Activated CD8-positive, alpha-beta memory T cell treated with anti-CD3 and anti-CD28 coated beads for 24 hours (primary cell): ENCODE results near the gene GALNTL6.
"Not testable (repeated sequence)": the region's sequence is repeated elsewhere in the genome, so short reads cannot be mapped to it uniquely, and the experiment has no call there.

Source experiments
- DNase-seq: peaks from one replicate; pipeline ENCODE4 v3.0.0-alpha.2; 2020

Gene GALNTL6

GRCh38 chr4:172412851-172413580, 599.8 kb downstream of the GALNTL6 start:
- no peak for DNase-seq

GRCh38 chr4:172428979-172429378, 615.8 kb downstream of the GALNTL6 start:
- DNase-seq = not testable (repeated sequence)

DNA sequence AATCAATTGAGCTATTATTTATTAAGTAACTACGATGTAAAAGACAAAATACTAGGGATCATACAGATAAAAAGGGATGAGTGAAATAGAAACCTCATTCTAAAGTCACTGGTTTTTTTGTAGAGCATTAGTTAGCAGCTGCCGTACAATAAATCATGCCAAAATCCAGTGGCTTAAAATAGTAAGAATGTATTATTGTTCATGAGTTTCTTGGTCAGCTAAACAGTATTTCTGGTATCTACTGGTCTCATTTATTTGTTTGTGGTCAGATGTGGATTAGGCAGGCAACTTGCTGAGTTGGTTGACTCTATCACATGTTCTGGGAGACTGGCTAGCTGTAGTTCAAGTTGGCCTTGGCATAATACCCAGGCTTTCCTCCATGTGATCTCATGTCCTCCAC, 667.3 kb downstream of the GALNTL6 start:
- no peak for DNase-seq

DNA sequence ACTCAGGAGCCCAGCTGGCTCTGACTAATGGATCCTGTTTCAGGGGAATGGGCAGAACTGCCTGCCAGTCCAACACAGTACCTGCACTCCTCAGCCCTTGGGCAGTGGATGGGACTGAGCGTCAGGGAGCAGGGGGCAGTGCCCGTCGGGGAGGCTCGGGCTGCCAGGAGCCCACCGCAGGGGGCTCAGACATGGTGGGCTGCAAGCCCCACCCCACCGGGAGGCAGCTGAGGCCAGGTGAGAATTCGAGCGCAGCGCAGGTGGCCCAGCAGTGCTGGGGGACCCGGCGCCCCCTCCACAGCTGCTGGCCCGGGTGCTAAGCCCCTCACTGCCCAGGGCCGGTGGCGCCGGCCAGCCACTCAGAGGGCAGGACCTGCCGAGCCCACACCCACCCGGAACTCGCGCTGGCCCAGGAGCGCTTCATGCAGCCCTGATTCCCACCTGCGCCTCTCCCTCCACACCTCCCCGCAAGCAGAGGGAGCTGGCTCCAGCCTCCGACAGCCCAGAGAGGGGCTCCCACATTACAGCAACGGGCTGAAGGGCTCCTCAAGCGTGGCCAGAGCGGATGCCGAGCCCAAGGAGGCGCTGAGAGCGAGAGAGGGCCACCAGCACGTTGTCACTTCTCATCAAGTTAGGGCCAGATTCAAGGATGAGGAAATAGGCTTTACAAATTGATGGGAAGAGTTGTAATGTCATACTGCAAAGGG, 668.8 kb downstream of the GALNTL6 start:
- DNase-seq = no peak

DNA sequence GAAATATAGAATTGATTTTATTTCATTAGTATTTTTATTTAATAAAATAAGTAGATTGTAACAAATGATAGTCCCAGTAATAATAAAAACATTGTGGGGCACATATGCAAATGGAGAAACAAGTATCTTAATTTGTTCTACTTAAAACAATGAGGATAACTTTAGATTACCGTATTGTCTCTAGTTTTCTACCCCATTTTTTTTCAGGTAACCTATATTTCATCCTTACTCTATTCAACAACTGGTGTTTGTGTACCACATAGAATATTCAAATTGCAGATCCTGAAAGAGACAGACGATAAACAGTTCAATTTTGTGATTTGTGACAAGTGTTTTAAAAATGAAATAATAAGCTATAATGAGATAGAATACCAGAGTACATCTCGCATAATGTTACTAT, 671.8 kb downstream of the GALNTL6 start:
- DNase-seq = no peak

DNA sequence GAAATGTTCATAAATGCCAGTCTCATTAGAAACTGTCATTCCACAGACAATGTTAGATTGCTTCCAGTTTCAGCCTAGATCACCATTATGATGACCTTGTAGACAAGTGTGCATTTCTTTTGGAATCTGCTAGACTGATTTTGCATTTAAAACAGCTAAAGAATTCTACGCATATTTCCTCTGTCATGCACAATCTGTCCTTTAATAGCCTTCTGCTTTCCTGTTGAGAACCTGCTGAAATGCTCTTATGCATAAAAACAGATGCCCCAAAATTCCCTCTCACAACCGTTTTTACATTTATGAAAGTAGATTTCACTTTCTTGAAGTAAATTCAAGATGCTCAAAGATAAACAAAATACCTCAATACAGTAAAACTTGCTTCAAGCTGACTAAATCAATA, 673.3 kb downstream of the GALNTL6 start:
- DNase-seq = no peak

GRCh38 chr4:172489861-172490260, 676.7 kb downstream of the GALNTL6 start:
- no peak for DNase-seq

DNA sequence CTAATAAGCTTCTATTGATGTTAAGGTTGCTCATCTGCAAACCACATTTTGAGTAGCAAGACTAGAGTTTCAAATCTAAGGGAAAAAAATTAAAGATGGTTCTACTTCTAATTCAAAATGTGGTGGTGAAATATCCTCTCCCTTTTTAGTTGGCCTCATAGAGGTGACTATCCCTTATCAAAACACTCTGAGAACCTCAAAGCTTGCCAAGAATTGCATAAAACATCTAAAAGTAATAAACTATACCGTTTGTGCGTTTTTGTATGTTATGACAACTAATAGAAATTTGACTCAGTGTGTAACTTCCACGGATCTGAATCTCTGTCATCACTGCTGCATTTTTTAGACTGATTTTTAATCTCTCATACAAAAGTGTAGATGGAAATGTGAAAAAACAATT, 682.6 kb downstream of the GALNTL6 start:
- no peak for DNase-seq

- DNase-seq = no peak
Measured at GRCh38 chr4:172497321-172497720, 684.1 kb downstream of the GALNTL6 start.

GRCh38 chr4:172514011-172514410, 700.8 kb downstream of the GALNTL6 start:
- DNase-seq = no peak

DNA sequence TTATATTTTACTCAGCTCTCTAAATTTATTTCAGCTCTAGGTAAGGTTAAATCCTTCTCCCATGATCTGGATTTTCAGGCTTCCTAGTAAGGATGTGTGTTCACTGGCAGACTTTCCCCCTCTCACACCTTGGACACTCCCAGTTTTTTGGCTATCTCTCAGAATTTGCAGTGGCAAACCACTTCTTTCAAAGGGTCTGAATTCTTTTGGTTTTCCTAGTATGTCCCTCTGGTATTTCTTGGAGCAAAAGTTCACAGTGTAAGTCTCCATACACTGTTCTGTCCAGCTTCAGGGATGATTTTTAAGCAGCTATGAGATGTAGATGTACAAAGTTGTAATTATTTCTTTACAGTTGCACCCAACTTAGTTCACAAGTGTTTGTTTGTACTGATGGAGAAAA, 701.6 kb downstream of the GALNTL6 start:
- no peak for DNase-seq

DNA sequence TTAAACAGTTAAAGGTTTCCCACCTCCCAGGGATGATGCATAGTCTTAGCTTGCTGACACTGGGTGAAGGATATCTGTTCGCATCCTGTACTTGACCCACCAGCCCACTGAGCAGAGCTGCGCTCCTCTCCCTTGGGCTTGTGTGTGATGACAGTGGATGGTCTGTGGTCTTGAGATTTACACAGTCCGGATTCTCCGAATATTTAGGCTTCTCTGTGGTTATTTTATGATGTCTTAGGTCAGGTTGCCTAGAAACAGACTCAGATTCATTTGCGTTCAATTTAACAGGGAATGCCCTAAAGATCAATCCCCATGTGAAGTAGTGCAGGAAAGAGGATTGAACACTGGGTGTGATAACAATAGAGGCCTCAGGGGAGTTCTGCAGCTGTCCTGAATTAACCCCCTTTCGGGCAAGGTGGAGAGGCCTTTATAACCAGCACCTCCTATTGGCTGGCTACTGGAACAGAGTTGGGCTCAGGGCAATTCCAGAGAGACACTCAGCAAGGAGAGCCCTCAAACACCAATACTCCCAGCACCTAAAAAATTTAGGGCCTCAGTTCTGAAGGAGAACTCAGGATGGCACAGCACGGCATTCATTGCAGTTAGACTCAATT, 702.2 kb downstream of the GALNTL6 start:
- no peak for DNase-seq

- no peak for DNase-seq
Measured at GRCh38 chr4:172517391-172517790, 704.2 kb downstream of the GALNTL6 start.

DNA sequence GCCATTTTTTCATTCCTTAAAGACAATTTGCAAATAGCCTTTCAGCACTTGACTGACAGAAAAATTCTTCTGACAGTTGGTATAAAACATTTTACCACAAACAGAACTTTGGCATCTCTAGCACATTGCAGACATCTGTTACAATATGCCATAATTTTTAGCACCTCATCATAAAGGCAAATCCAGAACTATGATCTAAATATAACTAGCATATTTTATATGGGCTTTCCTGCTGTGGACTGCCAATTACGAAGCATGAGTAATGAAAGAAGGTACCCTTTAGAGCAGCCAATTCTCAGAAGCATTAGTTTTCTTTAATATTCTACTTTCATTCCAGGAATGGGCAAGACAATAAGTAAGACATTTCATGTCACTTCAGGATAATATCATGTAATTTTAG, 708.0 kb downstream of the GALNTL6 start:
- no peak for DNase-seq

GRCh38 chr4:172521680-172522079, 708.5 kb downstream of the GALNTL6 start:
- no peak for DNase-seq

DNA sequence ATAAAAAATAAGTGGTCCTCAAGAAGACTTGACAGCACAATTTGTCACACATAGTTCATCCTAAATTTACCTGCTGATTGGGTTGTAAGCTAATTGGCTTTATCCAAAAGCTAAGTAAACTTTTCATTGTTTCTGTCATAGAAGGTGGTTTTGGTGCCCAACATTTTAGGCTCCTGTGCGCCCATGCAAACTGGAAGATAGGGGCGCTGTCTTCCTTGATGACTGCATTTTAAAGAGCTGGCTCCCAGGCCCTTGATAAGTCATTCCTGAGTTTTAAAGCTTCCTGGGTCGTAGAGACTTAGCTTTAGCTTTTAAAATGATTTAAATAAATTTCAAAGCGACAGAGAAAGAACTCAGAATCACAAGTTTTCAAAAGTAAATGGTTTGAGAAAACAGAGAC, 730.0 kb downstream of the GALNTL6 start:
- DNase-seq = no peak

DNA sequence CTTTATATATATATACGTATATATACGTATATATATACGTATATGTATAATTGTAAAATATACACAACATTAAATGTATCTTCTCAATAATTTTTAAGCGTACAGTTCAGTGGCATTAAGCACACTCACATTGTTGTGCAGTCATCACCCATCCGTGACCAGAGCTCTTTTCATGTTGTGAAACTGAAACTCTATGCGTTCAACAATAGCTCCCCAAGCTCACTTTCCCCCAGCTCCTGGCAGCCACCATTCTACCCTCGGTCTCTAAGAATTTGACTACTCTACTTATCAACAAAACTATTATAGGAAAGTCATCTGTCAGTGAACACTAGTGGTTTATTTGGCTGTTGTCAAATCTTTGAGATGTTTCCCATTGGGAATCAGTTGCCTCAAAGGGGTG, 733.6 kb downstream of the GALNTL6 start:
- DNase-seq = no peak

DNA sequence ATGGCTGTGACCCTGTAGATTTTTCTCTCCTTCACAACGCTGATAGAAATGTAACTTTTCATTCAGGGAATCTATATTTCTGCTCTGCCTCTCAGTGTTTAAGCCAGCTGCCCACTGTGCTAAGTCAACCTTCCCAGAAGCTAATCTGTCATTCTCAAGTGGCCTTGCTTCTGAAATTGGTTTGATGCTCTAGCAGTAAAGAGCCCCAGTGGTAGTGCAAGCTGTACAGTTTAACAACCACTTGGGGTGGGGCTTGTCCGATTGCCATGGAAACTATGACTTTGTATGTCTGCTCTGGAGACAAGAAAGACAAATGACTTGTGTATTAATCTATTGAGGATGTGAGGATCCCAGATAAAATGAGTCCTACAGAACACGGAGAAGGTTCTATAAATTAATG, 734.5 kb downstream of the GALNTL6 start:
- no peak for DNase-seq

GRCh38 chr4:172553216-172553615, 740.0 kb downstream of the GALNTL6 start:
- no peak for DNase-seq

DNA sequence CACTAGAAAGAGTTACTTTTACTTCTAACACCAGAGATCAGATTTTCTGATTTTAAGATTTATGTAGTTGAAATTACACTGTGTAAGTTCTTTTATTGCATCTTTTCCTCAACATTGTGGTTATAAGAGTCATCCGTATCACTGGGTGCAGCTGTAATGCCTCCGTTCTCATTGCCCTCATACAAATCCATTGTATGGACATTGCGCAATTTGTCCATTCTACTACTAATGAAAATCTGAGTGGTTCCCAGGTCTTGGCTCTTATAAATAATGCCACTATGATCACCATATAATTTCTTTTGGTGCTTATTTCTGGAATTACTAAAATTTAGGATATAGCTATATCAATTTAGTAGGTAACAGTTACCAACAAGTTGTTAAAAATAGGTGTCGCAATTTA, 741.4 kb downstream of the GALNTL6 start:
- no peak for DNase-seq

DNA sequence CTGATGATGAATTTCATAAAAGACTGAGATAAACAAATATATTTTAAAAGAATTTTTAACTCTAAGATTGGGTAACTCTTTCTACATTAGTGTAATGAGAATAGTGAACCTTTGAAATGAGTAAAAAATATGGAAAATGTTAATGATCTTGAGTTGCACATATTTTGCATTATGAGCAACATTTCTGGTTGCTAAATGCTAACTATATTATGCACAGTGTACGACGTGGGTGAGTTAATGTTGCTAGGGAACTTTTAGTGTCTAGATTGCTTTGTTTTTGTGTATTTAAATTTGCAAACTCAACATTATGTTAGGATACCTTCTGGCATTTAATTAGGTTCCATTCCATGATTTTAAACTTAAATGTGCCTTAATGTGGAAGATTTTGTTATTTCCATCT, 742.5 kb downstream of the GALNTL6 start:
- no peak for DNase-seq

DNA sequence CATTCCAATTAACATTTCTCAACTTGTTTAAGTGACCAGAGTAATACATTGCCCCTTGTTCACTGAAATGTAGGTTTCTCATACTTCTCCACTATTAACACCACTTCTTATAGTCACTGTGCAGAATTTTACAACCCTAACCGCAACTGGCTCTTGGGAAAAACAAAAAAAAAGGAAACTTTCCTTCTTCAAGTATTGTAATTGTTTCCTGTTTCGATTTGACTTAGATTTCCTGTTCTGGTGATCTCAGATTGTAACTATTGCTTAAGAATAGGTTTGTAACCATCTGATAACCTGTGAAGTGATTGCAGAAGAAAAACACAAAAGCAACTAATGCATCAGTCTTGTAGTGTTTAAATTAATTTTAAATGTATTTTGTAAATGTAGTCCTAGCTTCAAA, 760.7 kb downstream of the GALNTL6 start:
- DNase-seq = no peak

DNA sequence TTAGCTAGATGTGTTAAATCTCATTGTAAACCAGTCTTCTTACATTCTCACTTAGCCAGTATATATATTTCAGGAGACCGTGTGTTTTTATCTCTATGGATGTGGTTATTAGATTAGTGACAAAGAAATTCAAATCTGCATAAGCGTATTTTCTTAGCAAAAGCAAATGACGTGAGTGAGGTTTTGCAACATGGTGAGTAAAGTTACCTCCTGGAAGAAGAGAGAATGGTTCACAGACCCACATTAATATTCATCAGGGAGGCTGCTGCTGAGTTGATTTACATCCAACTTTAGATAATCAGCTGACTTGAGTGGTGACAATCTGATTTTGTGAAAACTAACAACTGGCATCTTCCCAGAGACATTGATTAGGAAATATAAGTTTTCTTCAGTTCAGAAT, 765.5 kb downstream of the GALNTL6 start:
- DNase-seq = no peak

- DNase-seq = no peak
Measured at GRCh38 chr4:172584816-172585215, 771.6 kb downstream of the GALNTL6 start.
